ENCODE data around the gene ERBB4. TPM values are rescaled to one million over a fixed set of nuclear protein-coding genes. Genes with fewer than 3 reads are reported as not detected.
A peak's percentile ranks its signal among the peaks of the same experiment; 100 is the strongest.

The ERBB4 gene
- polyA plus RNA-seq, 4 donors = 0.04 to 0.13 TPM; not detected in 2

DNA sequence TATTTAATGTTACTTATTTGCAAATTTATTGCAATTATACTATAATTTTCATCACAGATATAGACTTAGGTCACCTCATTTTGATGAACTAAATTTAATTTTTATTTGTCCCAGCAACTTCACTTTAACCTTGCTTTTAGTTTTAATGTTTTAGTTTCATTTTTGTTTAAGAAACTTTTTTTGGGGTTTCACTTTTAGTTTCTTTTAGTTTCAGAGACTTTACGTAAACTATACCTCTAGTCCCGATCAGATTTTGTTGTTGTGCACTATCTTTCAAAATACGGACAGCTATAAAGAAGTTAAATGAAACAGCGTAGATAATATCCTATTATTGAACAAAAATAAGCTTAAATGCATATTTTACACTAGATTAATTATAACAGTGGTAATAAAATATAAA is 460.5 kb downstream of the ERBB4 start:
- H3K4me1 ChIP-seq (ENCODE audit: control insufficient read depth in 3 of 3, insufficient read depth in 2 of 3, low read depth in 1 of 3, low read length in 2 of 3) = no peaks in the 10 kb centered on the region
- FAIRE-seq = peak; percentile 76
- WGBS, 3 donors = 17 to 44% (median 20%) methylated on average over 4 of the region's 4 CpGs

DNA sequence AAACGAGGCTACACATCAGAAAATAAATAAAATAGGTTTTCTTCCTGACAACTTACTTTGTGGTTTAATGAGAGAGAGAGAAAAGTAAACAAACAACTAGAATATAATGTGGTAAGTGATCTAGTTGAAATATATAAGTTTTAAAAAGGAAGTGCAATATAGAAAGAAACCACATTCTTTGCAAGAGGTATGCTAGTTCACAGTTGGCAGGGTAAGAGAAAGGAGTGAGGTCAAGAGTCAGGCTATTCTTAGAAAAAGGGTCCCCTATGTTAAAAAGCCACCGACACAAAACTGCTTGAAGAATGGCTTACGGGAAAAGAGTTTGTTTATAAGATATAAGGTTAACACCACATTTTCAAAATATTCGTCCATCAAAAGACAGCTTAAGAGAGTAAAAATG is 462.1 kb downstream of the ERBB4 start:
- no peak for FAIRE-seq
- Histone ChIP-seq H3K27ac (ENCODE audit: low read depth in 1 of 3, low read length in 2 of 3) (no peak overlapping the region), H3K4me3 (ENCODE audit: low read depth in 1 of 3, low read length in 3 of 3) (no peak overlapping the region), H3K36me3 (ENCODE audit: control insufficient read depth in 3 of 3, insufficient read depth in 2 of 3, low read depth in 1 of 3, low read length in 3 of 3) (no peaks in the 10 kb centered on the region), H3K27me3 (ENCODE audit: control insufficient read depth in 3 of 3, insufficient read depth in 3 of 3, low read length in 3 of 3) (no peaks in the 10 kb centered on the region), H3K4me1 (ENCODE audit: control insufficient read depth in 3 of 3, insufficient read depth in 2 of 3, low read depth in 1 of 3, low read length in 2 of 3) (no peaks in the 10 kb centered on the region), H3K9me3 (ENCODE audit: control insufficient read depth in 2 of 2, insufficient read depth in 1 of 2, low read depth in 1 of 2, low read length in 1 of 2) (no peaks in the 10 kb centered on the region)
- 34 to 69% (median 53%) methylated on average over 4 of the region's 4 CpGs for WGBS, 3 donors
- no peak for DNase-seq

More for the DNA sequence above, 460.5 kb downstream of the ERBB4 start:
- no peak overlapping the region for H3K4me3 ChIP-seq (ENCODE audit: low read depth in 1 of 3, low read length in 3 of 3)
- no peak overlapping the region for H3K27ac ChIP-seq (ENCODE audit: low read depth in 1 of 3, low read length in 2 of 3)
- no peaks in the 10 kb centered on the region for H3K36me3 ChIP-seq (ENCODE audit: control insufficient read depth in 3 of 3, insufficient read depth in 2 of 3, low read depth in 1 of 3, low read length in 3 of 3)
- no peaks in the 10 kb centered on the region for H3K27me3 ChIP-seq (ENCODE audit: control insufficient read depth in 3 of 3, insufficient read depth in 3 of 3, low read length in 3 of 3)
- H3K9me3 ChIP-seq (ENCODE audit: control insufficient read depth in 2 of 2, insufficient read depth in 1 of 2, low read depth in 1 of 2, low read length in 1 of 2) = no peaks in the 10 kb centered on the region
- peak in 1 of 2 donors; percentile 1 for DNase-seq

DNA sequence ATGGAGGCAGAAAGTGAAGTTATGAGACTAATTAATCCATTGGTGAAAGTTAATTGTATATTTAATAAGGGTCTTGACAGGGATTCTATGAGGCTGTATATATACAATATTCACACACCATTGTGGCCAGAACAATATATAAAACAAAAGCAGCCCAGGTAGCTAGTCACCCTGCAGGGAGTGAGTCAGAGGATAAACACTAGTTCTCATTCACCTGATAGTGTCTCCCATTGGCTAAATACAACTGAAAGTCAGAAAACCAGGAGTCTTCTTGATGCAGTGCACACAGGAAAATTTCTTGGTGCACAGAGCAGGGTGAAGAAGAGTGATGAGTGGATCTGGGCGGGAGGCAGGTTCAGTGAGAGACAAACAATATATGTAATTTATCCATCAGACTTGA is 465.2 kb downstream of the ERBB4 start:
- 78 to 81% (median 80%) methylated on average over 1 of the region's 1 CpG for WGBS, 3 donors
- FAIRE-seq (no peak), DNase-seq (no peak)
- no peaks in the 10 kb centered on the region for H3K9me3 ChIP-seq (ENCODE audit: control insufficient read depth in 2 of 2, insufficient read depth in 1 of 2, low read depth in 1 of 2, low read length in 1 of 2)
- no peak overlapping the region for H3K4me3 ChIP-seq (ENCODE audit: low read depth in 1 of 3, low read length in 3 of 3)
- H3K27ac ChIP-seq (ENCODE audit: low read depth in 1 of 3, low read length in 2 of 3) = no peak overlapping the region
- H3K36me3 ChIP-seq (ENCODE audit: control insufficient read depth in 3 of 3, insufficient read depth in 2 of 3, low read depth in 1 of 3, low read length in 3 of 3) = no peaks in the 10 kb centered on the region
- H3K27me3 ChIP-seq (ENCODE audit: control insufficient read depth in 3 of 3, insufficient read depth in 3 of 3, low read length in 3 of 3) = no peaks in the 10 kb centered on the region
- no peaks in the 10 kb centered on the region for H3K4me1 ChIP-seq (ENCODE audit: control insufficient read depth in 3 of 3, insufficient read depth in 2 of 3, low read depth in 1 of 3, low read length in 2 of 3)

DNA sequence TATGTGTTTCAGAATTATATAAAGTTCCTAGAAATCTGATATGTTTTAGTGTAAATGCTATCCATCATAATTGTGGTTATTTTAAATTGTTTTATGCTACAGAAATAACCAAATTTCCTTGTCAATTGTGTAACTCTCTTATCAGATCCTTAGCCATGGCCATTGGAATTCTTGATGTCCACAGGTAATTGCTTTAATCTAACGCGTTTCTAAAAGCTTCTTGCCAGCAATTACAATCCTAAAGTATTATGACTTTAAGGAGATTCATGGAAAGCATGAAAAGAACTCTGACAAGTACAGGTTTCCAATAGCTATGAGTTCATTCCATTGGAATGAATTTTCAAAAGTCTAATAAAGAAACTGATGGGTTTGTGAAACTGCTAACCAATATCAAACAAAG is 472.1 kb downstream of the ERBB4 start:
- FAIRE-seq = no peak
- Histone ChIP-seq H3K27ac (ENCODE audit: low read depth in 1 of 3, low read length in 2 of 3) (no peak overlapping the region), H3K36me3 (ENCODE audit: control insufficient read depth in 3 of 3, insufficient read depth in 2 of 3, low read depth in 1 of 3, low read length in 3 of 3) (no peaks in the 10 kb centered on the region), H3K9me3 (ENCODE audit: control insufficient read depth in 2 of 2, insufficient read depth in 1 of 2, low read depth in 1 of 2, low read length in 1 of 2) (no peaks in the 10 kb centered on the region), H3K4me3 (ENCODE audit: low read depth in 1 of 3, low read length in 3 of 3) (no peak overlapping the region), H3K4me1 (ENCODE audit: control insufficient read depth in 3 of 3, insufficient read depth in 2 of 3, low read depth in 1 of 3, low read length in 2 of 3) (no peaks in the 10 kb centered on the region), H3K27me3 (ENCODE audit: control insufficient read depth in 3 of 3, insufficient read depth in 3 of 3, low read length in 3 of 3) (no peaks in the 10 kb centered on the region)
- 42 to 69% (median 49%) methylated on average over 2 of the region's 2 CpGs for WGBS, 3 donors
- DNase-seq = no peak

DNA sequence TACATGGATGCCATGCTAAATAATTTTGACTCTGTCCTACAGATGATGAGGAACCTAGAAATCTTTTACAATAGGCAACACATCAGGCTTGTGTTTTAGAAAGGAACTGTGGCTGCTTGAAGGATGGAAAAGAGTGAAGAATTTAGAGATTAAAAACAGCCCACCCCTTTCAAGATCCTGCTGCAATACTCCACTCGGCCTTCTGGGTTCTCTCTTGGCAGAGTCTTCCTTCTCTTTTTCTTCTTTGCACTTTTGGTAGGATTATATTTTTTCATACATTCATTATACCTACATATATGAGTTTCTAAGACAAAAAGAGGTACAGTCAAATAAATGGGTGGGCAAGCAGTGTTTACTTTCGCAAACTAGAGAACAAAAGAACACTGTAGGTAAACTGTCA is 474.3 kb downstream of the ERBB4 start:
- Histone ChIP-seq H3K27ac (ENCODE audit: low read depth in 1 of 3, low read length in 2 of 3) (no peak overlapping the region), H3K9me3 (ENCODE audit: control insufficient read depth in 2 of 2, insufficient read depth in 1 of 2, low read depth in 1 of 2, low read length in 1 of 2) (no peaks in the 10 kb centered on the region), H3K4me1 (ENCODE audit: control insufficient read depth in 3 of 3, insufficient read depth in 2 of 3, low read depth in 1 of 3, low read length in 2 of 3) (no peaks in the 10 kb centered on the region), H3K36me3 (ENCODE audit: control insufficient read depth in 3 of 3, insufficient read depth in 2 of 3, low read depth in 1 of 3, low read length in 3 of 3) (no peaks in the 10 kb centered on the region), H3K4me3 (ENCODE audit: low read depth in 1 of 3, low read length in 3 of 3) (no peak overlapping the region), H3K27me3 (ENCODE audit: control insufficient read depth in 3 of 3, insufficient read depth in 3 of 3, low read length in 3 of 3) (no peaks in the 10 kb centered on the region)
- WGBS, 3 donors = 69 to 77% (median 75%) methylated on average over 2 of the region's 2 CpGs
- FAIRE-seq = no peak
- DNase-seq = no peak

DNA sequence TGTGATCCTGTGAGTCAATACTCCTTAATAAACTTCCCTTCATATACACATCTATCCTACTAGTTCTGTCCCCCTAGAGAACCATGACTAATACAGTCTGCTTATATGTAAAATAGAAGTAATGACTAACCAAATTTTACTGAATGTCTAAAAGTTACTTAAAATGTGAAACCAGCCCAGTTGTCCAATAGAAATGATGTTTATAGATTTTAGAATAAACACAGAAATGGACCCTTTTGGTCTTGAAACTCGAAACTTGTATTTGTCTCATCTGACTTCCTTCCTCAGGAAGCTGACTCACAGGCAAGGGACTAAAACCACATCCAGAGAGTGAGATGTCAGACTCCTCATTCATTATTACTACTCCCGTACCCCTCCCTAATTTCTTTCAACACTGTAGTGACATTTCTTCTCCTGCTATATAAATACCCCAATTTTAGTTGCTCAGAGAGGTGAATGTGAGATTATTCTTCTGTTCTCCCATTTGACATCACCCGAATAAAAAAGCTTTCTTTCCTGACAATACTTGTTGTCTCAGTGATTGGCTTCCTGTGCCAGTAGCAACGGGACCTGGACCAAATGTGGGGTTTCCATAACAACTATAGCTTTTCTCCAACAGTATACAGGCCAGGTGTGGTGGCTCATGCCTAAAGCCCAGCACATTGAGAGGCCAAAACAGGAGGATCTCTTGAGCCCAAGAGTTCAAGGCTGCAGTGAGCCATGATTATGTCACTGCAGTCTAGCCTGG is 486.0 kb downstream of the ERBB4 start:
- Histone ChIP-seq H3K27me3 (ENCODE audit: control insufficient read depth in 3 of 3, insufficient read depth in 3 of 3, low read length in 3 of 3) (no peaks in the 10 kb centered on the region), H3K27ac (ENCODE audit: low read depth in 1 of 3, low read length in 2 of 3) (no peak overlapping the region), H3K4me3 (ENCODE audit: low read depth in 1 of 3, low read length in 3 of 3) (no peak overlapping the region), H3K36me3 (ENCODE audit: control insufficient read depth in 3 of 3, insufficient read depth in 2 of 3, low read depth in 1 of 3, low read length in 3 of 3) (no peaks in the 10 kb centered on the region), H3K9me3 (ENCODE audit: control insufficient read depth in 2 of 2, insufficient read depth in 1 of 2, low read depth in 1 of 2, low read length in 1 of 2) (peaks cover 0 to 26% of the 10 kb centered on the region in 2 donors), H3K4me1 (ENCODE audit: control insufficient read depth in 3 of 3, insufficient read depth in 2 of 3, low read depth in 1 of 3, low read length in 2 of 3) (no peaks in the 10 kb centered on the region)
- FAIRE-seq (no peak), DNase-seq (no peak)
- 58 to 69% (median 61%) methylated on average over 4 of the region's 4 CpGs for WGBS, 3 donors

DNA sequence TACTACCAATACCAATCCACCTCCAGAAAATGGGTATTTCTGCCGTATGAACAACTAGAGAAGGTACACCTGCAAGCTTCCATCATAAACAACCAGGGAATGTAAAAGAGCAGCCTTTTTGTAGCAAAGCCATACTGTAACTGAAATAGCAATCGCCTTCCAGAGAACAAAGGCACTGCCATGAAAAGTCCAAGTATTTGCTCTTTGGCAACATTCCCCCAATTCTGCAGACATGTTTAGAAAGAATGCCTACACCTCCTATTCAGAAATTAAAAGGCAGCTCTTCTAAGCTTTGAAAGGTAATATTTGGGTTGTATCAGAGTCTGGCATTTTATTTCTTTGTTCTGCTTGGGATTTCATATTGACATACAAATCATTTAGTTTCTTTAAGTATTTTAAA is 487.7 kb downstream of the ERBB4 start:
- no peaks in the 10 kb centered on the region for H3K27me3 ChIP-seq (ENCODE audit: control insufficient read depth in 3 of 3, insufficient read depth in 3 of 3, low read length in 3 of 3)
- H3K9me3 ChIP-seq (ENCODE audit: control insufficient read depth in 2 of 2, insufficient read depth in 1 of 2, low read depth in 1 of 2, low read length in 1 of 2) = peaks cover 0 to 26% of the 10 kb centered on the region in 2 donors
- H3K4me3 ChIP-seq (ENCODE audit: low read depth in 1 of 3, low read length in 3 of 3) = no peak overlapping the region
- H3K36me3 ChIP-seq (ENCODE audit: control insufficient read depth in 3 of 3, insufficient read depth in 2 of 3, low read depth in 1 of 3, low read length in 3 of 3) = no peaks in the 10 kb centered on the region
- H3K4me1 ChIP-seq (ENCODE audit: control insufficient read depth in 3 of 3, insufficient read depth in 2 of 3, low read depth in 1 of 3, low read length in 2 of 3) = no peaks in the 10 kb centered on the region
- no peak for DNase-seq
- H3K27ac ChIP-seq (ENCODE audit: low read depth in 1 of 3, low read length in 2 of 3) = no peak overlapping the region
- WGBS, 3 donors = 86 to 92% (median 89%) methylated on average over 2 of the region's 2 CpGs
- FAIRE-seq = no peak

DNA sequence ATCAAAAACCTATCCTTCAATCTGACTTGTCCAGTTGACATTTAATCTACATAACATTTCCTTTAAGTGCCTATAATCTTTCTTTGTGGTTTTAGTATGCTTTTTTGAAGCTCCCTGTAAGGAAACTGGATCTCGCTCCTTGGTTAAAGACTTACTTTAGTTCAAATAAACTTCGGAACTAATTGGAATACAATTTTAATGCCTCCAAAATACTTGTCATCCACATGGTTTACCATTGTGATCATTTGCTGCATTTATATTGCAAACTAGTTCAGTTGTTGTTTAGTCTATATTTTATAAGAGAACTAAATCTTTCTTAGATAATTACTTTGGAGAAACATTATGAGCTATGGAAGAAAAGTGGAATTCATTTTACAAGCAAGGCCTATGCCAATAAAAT is 496.0 kb downstream of the ERBB4 start:
- WGBS, 3 donors = 71 to 84% (median 79%) methylated on average over 2 of the region's 2 CpGs
- no peaks in the 10 kb centered on the region for H3K36me3 ChIP-seq (ENCODE audit: control insufficient read depth in 3 of 3, insufficient read depth in 2 of 3, low read depth in 1 of 3, low read length in 3 of 3)
- no peaks in the 10 kb centered on the region for H3K9me3 ChIP-seq (ENCODE audit: control insufficient read depth in 2 of 2, insufficient read depth in 1 of 2, low read depth in 1 of 2, low read length in 1 of 2)
- H3K27me3 ChIP-seq (ENCODE audit: control insufficient read depth in 3 of 3, insufficient read depth in 3 of 3, low read length in 3 of 3) = peaks cover 0 to 3% (median 0%) of the 10 kb centered on the region in 3 donors
- FAIRE-seq = no peak
- no peak overlapping the region for H3K27ac ChIP-seq (ENCODE audit: low read depth in 1 of 3, low read length in 2 of 3)
- no peaks in the 10 kb centered on the region for H3K4me1 ChIP-seq (ENCODE audit: control insufficient read depth in 3 of 3, insufficient read depth in 2 of 3, low read depth in 1 of 3, low read length in 2 of 3)
- no peak overlapping the region for H3K4me3 ChIP-seq (ENCODE audit: low read depth in 1 of 3, low read length in 3 of 3)
- DNase-seq = no peak

DNA sequence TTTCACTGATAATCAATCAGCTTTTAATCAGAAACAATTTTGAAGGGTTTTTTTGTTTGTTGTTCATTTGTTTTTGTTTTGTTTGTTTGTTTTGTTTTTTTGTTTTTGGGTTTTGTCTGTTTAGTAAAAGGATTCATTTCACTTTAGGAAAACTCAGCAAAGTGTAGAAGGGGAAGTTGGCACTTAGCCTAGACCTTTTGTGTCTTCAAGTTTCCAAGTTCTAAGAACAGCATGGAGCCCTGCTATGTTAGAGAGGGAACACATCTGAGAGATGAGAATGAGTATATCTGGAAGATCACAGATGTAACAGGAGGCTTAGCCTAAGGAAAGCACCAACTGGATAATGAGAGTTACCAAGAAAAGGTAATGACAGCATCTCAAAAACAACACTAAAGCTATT is 501.5 kb downstream of the ERBB4 start:
- Histone ChIP-seq H3K4me1 (ENCODE audit: control insufficient read depth in 3 of 3, insufficient read depth in 2 of 3, low read depth in 1 of 3, low read length in 2 of 3) (no peaks in the 10 kb centered on the region), H3K27me3 (ENCODE audit: control insufficient read depth in 3 of 3, insufficient read depth in 3 of 3, low read length in 3 of 3) (peaks cover 0 to 3% (median 0%) of the 10 kb centered on the region in 3 donors), H3K27ac (ENCODE audit: low read depth in 1 of 3, low read length in 2 of 3) (no peak overlapping the region), H3K36me3 (ENCODE audit: control insufficient read depth in 3 of 3, insufficient read depth in 2 of 3, low read depth in 1 of 3, low read length in 3 of 3) (no peaks in the 10 kb centered on the region), H3K9me3 (ENCODE audit: control insufficient read depth in 2 of 2, insufficient read depth in 1 of 2, low read depth in 1 of 2, low read length in 1 of 2) (no peaks in the 10 kb centered on the region), H3K4me3 (ENCODE audit: low read depth in 1 of 3, low read length in 3 of 3) (no peak overlapping the region)
- no peak for FAIRE-seq
- no peak for DNase-seq
